ENCODE measurements around the gene ADAMTS15. TPM values are rescaled to one million over a fixed set of nuclear protein-coding genes. Genes with fewer than 3 reads are reported as not detected.

Gene ADAMTS15
- total and polyA plus RNA-seq, 2 donors (not counting 1 experiment from before 2014, with no cell fraction given) = 18.2 to 24.9 TPM

GRCh38 chr11:130418210-130418609, 30.2 kb upstream of the ADAMTS15 start:
- H3K9ac ChIP-seq (ENCODE audit: insufficient read depth, low read length) = no peak overlapping the region
- no peak overlapping the region for H3K4me2 ChIP-seq (ENCODE audit: extremely low read depth, insufficient read depth, low read length)
- no peaks in the 10 kb centered on the region for H3K79me2 ChIP-seq (ENCODE audit: control insufficient read depth, insufficient read depth, low read length)
- TF ChIP-seq, protein P1, sequence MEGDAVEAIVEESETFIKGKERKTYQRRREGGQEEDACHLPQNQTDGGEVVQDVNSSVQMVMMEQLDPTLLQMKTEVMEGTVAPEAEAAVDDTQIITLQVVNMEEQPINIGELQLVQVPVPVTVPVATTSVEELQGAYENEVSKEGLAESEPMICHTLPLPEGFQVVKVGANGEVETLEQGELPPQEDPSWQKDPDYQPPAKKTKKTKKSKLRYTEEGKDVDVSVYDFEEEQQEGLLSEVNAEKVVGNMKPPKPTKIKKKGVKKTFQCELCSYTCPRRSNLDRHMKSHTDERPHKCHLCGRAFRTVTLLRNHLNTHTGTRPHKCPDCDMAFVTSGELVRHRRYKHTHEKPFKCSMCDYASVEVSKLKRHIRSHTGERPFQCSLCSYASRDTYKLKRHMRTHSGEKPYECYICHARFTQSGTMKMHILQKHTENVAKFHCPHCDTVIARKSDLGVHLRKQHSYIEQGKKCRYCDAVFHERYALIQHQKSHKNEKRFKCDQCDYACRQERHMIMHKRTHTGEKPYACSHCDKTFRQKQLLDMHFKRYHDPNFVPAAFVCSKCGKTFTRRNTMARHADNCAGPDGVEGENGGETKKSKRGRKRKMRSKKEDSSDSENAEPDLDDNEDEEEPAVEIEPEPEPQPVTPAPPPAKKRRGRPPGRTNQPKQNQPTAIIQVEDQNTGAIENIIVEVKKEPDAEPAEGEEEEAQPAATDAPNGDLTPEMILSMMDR (conservative IDR thresholded peaks at IDR 0.05 in 1 of 2, IDR thresholded peaks at IDR 0.05 in 1 of 2; ENCODE audit: low read depth in 1 of 2, low read length in 2 of 2) = no peak
- TF ChIP-seq EZH2 (IDR thresholded peaks at IDR 0.05; ENCODE audit: low read length, missing control alignments) = no peak
- no peak overlapping the region for H3K4me3 ChIP-seq (replicated peaks in 1 of 4; ENCODE audit: control extremely low read depth in 1 of 4, insufficient read depth in 1 of 4, low read depth in 3 of 4, low read length in 4 of 4)
- peaks cover 25% of the 10 kb centered on the region for H3K4me1 ChIP-seq (ENCODE audit: control insufficient read depth, extremely low read depth, insufficient read depth, low read length)
- peaks cover 2% of the 10 kb centered on the region for H3K27me3 ChIP-seq (ENCODE audit: control insufficient read depth, insufficient read depth, low read length)
- DNase-seq (ENCODE audit: low read depth in 2 of 2) = no peak
- H3K36me3 ChIP-seq (ENCODE audit: control insufficient read depth, insufficient read depth, low read length) = no peaks in the 10 kb centered on the region
- no peak overlapping the region for H2AFZ ChIP-seq (ENCODE audit: low read length)
- no peaks in the 10 kb centered on the region for H3K9me3 ChIP-seq (ENCODE audit: control insufficient read depth, insufficient read depth, low read depth, low read length)
- peak overlapping the region; percentile 45 for H3K27ac ChIP-seq (ENCODE audit: insufficient read depth, low read length)
- no peaks in the 10 kb centered on the region for H4K20me1 ChIP-seq (ENCODE audit: control insufficient read depth, extremely low read depth, insufficient read depth, low read length)

GRCh38 chr11:130418756-130419155, 29.7 kb upstream of the ADAMTS15 start:
- peak; percentile 50 to 71 for DNase-seq (ENCODE audit: low read depth in 2 of 2)
- Histone ChIP-seq H3K36me3 (ENCODE audit: control insufficient read depth, insufficient read depth, low read length) (no peaks in the 10 kb centered on the region), H3K4me3 (replicated peaks in 1 of 4; ENCODE audit: control extremely low read depth in 1 of 4, insufficient read depth in 1 of 4, low read depth in 3 of 4, low read length in 4 of 4) (no peak overlapping the region), H3K9ac (ENCODE audit: insufficient read depth, low read length) (no peak overlapping the region), H3K9me3 (ENCODE audit: control insufficient read depth, insufficient read depth, low read depth, low read length) (no peaks in the 10 kb centered on the region), H2AFZ (ENCODE audit: low read length) (no peak overlapping the region), H3K4me1 (ENCODE audit: control insufficient read depth, extremely low read depth, insufficient read depth, low read length) (peaks cover 21% of the 10 kb centered on the region), H3K27me3 (ENCODE audit: control insufficient read depth, insufficient read depth, low read length) (peaks cover 7% of the 10 kb centered on the region), H3K4me2 (ENCODE audit: extremely low read depth, insufficient read depth, low read length) (no peak overlapping the region), H3K79me2 (ENCODE audit: control insufficient read depth, insufficient read depth, low read length) (no peaks in the 10 kb centered on the region), H4K20me1 (ENCODE audit: control insufficient read depth, extremely low read depth, insufficient read depth, low read length) (no peaks in the 10 kb centered on the region), H3K27ac (ENCODE audit: insufficient read depth, low read length) (no peak overlapping the region)
- TF ChIP-seq EZH2 (IDR thresholded peaks at IDR 0.05; ENCODE audit: low read length, missing control alignments) = no peak
- TF ChIP-seq, protein P1 (conservative IDR thresholded peaks at IDR 0.05 in 1 of 2, IDR thresholded peaks at IDR 0.05 in 1 of 2; ENCODE audit: low read depth in 1 of 2, low read length in 2 of 2) = no peak

GRCh38 chr11:130420478-130421198, 27.8 kb upstream of the ADAMTS15 start:
- H3K36me3 ChIP-seq (ENCODE audit: control insufficient read depth, insufficient read depth, low read length) = no peaks in the 10 kb centered on the region
- H3K4me1 ChIP-seq (ENCODE audit: control insufficient read depth, extremely low read depth, insufficient read depth, low read length) = peaks cover 18% of the 10 kb centered on the region
- peak overlapping the region; percentile 13 for H3K27ac ChIP-seq (ENCODE audit: insufficient read depth, low read length)
- no peaks in the 10 kb centered on the region for H4K20me1 ChIP-seq (ENCODE audit: control insufficient read depth, extremely low read depth, insufficient read depth, low read length)
- H2AFZ ChIP-seq (ENCODE audit: low read length) = no peak overlapping the region
- TF ChIP-seq, protein P1 (conservative IDR thresholded peaks at IDR 0.05 in 1 of 2, IDR thresholded peaks at IDR 0.05 in 1 of 2; ENCODE audit: low read depth in 1 of 2, low read length in 2 of 2) = no peak
- no peak for TF ChIP-seq EZH2 (IDR thresholded peaks at IDR 0.05; ENCODE audit: low read length, missing control alignments)
- no peak overlapping the region for H3K9ac ChIP-seq (ENCODE audit: insufficient read depth, low read length)
- no peaks in the 10 kb centered on the region for H3K79me2 ChIP-seq (ENCODE audit: control insufficient read depth, insufficient read depth, low read length)
- no peak overlapping the region for H3K4me3 ChIP-seq (replicated peaks in 1 of 4; ENCODE audit: control extremely low read depth in 1 of 4, insufficient read depth in 1 of 4, low read depth in 3 of 4, low read length in 4 of 4)
- peaks cover 19% of the 10 kb centered on the region for H3K27me3 ChIP-seq (ENCODE audit: control insufficient read depth, insufficient read depth, low read length)
- H3K9me3 ChIP-seq (ENCODE audit: control insufficient read depth, insufficient read depth, low read depth, low read length) = no peaks in the 10 kb centered on the region
- peak overlapping the region; percentile 42 for H3K4me2 ChIP-seq (ENCODE audit: extremely low read depth, insufficient read depth, low read length)
- DNase-seq (ENCODE audit: low read depth in 2 of 2) = peak; percentile 7 to 82
